Caki2 (cell line): Measurements from ENCODE around the gene PRSS12. TPM values are rescaled to one million over a fixed set of nuclear protein-coding genes. Genes with fewer than 3 reads are reported as not detected.
"Not testable (repeated sequence)": the region's sequence is repeated elsewhere in the genome, so short reads cannot be mapped to it uniquely, and the experiment has no call there.

Experiments
- DNase-seq: peaks from one replicate; pipeline ENCODE4 v3.0.0-alpha.2; 2015; ENCODE audit warnings: low read depth
- in situ Hi-C: cut with HindIII; loops from 2 replicates; pipeline ENCODE4 v1.10.0; 2016; ENCODE audit warnings: low sequenced_read_pairs, low pct_unique_long_range_greater_than_20kb, mixed read lengths
- total RNA-seq: library from RNA; depleted of rRNA; stranded (reverse); fragments of >200 nt; shearing (Covaris generic); gene quantifications from 2 replicates; pipeline ENCODE4 v1.2.3, GENCODE V29; 2014; ENCODE audit warnings: low replicate concordance

Gene PRSS12
- total RNA-seq, 1 experiment from 2014 or later: 0.68 TPM

DNA sequence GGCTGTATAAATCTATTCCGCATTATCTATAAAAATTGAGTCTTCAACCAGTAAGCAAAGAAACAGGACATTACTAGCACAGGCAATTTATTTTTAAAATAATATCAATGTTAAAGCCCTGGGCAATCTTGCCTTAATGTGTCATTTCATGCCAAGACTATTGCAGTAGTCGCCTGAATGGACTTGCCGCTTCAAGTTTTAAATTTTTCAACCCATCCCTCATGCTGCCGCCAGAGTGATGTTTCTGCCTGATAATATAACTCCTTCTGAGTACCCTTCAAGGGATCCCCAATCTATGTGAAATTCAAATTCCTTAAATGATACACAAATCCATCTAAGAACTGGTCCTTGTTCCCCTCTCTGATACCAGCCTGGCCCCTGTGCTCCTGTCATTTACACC, 66.9 kb downstream of the PRSS12 start:
- DNase-seq: no peak
- in situ Hi-C loops: no loop called here

DNA sequence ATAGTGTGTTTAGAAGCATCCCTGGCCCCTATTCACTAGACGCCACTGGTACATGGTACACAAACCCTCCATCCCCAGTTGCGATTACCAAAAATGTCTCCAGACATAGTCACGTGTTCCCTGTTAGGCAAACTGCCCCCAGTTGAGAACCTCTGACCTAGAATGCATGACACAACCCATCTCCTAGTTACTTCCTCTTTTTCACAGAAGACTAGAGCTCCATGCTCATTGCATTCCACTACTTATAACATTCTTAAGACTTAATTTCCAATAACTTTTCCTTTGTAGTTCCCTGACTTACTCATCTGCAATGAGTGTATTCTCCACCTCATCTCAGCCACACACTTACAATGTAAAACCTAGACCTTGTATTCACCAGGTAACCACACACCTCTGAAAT, 68.6 kb downstream of the PRSS12 start:
- in situ Hi-C loops: no loop called here
- DNase-seq: no peak

DNA sequence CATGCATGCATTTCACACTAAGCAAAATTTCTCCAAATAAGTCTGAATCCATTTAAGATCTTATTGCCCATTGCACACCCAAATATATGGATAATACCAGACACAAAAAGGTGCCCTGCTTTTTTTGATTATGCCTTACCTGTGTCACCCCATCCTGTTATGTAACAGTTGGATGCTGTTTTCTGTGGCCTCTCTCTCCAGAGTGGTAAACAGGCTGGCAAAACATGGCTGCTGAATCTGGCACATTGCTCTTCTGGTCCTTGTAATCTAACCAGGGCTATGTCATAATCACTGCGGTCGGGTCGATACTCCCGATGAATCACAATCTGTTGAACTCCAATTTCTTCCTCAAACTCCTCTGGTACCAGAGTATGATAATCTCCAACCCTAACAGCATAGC, 70.1 kb downstream of the PRSS12 start:
- DNase-seq: no peak
- in situ Hi-C loops: no loop called here

DNA sequence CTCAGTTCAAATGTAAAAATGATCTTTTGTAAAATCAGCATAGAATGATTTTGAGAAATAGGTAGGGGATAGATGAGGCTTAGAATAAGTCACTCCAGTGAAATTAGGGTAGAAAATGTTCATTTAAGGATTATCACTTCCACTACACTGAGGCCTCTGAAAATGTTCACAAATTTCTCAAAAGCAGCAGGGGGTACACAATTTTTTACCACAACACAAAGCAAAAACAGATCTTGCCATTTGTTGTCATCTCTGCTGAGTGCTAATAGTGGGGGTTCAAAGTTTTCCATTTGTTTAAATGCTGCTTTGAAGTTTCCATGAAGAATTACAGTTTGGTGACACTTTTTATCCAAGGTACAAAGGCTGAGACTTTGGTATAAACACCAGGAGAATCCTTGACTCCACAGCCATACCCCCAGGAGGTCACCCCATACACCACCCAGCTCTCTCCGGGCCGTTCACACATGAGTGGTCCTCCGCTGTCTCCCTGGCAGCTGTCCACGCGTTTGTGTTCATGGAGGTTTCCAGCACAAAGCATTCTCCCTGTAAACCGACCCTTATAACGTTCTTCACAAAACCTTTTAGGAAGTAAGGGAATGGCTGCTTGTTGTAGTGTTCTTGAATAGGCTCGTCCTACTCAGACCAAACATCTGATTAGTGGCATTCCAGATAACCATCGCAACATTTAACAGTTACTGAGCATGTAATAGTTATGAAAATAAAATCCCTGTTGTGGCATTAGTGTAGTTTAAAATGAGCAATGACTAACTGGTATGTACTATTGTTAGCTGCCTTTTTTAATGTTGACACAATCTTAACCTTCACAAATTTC, 71.0 kb downstream of the PRSS12 start:
- in situ Hi-C loops: no loop called here
- DNase-seq: peak; percentile 54

DNA sequence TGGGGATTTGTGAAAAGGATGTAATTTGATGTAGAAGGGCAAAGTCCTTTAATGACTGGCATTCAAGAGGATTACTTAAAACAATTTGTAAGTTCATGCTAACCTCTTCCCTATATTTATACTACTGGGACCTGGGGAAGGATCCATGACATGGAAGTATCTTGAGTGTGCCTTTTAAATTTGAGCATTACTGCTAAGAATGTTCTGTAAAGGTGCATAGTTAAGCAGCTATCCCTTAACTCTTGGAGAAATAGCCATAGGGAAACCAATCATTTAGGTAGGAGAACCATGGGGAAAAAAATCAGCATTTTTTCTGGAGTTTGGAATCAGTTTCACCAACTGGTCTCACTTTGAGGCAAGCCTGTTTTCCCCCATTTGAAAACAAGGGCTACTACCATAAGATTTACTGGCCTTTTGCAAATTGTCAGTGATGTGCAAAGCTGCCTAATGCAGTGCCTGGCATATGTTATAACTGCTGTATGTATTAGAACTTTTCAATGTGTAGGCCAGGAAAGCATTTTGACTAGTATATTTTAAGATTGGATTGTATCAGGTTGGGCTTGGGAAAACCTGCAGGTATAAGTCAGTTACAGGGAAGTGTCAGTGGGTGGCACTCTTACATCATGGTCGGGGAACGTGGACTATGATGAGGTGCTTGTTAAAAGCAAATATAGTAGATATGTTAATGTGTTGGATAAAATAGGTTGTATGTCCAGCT, 72.1 kb downstream of the PRSS12 start:
- in situ Hi-C loops: no loop called here
- peak; percentile 57 for DNase-seq

DNA sequence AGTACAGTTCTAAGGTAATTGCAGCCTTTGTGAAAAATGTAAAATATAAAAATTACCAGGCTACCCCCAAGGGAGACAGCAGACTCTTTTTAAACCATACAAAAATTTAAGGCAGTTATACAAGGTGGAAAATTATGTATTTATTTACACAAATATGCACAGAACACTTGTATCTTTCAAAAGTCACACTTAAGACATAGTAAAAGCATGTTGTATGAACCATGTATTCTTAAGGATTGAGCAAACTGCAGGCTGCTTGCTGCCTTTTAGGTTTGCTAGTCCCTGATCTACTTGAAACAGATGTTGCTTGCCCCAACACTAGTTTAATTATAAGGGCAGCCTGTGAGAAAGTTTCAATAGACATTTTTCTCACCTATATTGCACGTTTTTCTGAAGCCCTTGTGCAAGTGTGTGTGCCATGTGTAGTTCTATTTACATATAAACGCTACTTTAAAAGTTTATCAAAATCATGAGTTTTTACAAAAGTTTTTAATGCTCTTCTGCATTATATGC, 72.8 kb downstream of the PRSS12 start:
- no peak for DNase-seq
- in situ Hi-C loops: no loop called here

DNA sequence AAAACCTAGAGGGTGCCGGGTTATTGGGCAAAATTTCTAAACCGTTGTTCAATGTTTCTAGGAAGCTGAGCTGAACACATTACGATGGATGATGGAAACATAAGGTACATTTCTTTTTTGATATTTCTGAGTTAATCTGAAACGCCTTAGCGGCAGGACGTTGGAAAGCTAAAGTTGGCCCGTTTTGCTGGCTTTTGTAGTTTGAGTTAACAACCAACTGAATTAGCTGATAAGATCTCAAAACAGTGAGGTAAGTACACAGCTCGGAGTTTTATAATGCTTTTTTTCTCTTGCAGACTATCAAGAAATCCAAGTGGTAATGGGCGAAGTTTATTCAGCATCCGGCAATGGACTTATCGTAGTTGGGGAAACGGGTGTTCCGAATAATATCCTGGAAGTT, 73.5 kb downstream of the PRSS12 start:
- in situ Hi-C loops: no loop called here

DNA sequence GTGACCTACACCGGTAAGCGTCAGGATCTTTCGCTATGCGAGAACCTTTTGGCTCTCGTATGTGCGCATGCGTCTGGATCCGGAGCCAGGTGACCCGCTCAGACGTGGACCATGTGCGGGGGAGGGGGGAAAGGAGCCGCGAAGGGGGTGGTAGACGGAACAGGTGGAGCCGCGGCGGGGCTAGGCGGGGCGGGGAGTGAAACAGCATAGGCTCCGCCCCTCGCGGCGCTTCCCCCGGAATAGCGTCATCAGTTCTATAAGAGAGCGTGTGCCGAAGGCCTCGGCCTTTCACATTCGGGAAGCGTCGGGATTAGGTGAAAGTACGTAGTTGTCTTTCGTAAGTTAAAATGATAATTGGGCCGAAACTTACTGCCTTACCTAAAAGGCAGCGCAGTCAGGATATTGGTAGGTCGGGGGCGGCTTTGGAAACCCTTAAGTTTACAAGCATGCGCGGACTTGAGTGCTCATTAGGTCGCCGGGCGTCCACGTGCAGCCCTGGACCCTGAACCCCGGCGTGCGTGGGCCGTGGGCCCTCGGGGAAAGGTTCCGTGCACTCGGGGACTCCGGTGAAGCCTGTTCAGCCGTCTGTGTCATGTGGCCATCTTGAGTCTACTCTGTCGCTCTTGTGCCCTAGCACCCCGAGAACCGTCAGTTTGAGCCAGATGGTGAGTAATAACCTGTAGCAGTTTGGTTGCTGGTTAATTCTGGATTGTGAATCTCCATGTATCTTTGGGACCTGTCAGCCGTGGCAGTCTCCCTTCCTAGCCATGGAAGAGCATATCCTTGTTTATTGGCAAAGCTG, 74.1 kb downstream of the PRSS12 start:
- peak; percentile 91 for DNase-seq
- in situ Hi-C loops: no loop called here

More for the DNA sequence above, 73.5 kb downstream of the PRSS12 start:
- no peak for DNase-seq

DNA sequence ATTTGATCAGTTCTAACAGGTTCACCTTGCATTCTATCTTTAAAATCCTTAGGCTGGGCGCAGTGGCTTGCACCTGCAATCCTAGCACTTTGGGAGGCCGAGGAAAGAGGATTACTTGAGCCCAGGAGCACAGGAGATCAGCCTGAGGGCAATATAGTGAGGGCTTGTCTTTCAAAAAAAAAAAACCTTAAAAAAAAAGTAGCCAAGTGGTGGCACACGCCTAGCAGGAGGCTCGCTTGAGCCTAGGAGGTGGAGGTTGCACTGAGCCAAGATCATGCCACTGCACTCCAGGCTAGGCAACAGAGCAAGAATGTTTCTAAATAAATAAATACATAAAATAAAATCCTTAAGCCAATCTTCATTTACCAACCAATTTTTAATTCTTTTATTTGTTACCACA, 75.6 kb downstream of the PRSS12 start:
- no peak for DNase-seq
- in situ Hi-C loops: no loop called here

DNA sequence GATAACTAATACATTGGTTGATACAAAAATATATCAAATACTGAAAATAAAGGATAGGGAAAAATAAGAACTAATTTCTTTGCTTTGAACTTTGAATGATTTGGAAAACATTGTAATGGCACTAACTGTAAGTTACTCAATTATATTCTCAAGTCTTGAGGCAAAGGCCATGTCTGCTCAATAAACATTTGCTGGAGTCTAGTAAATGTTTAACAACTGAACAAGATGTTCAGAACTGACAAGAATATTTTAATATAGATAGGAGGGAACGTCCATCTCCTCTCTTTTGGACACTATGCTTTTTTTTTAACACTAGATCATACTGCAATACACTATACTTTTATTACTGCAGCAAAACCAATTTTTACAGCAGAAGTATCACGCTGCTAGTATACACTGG, 76.2 kb downstream of the PRSS12 start:
- in situ Hi-C loops: no loop called here

DNA sequence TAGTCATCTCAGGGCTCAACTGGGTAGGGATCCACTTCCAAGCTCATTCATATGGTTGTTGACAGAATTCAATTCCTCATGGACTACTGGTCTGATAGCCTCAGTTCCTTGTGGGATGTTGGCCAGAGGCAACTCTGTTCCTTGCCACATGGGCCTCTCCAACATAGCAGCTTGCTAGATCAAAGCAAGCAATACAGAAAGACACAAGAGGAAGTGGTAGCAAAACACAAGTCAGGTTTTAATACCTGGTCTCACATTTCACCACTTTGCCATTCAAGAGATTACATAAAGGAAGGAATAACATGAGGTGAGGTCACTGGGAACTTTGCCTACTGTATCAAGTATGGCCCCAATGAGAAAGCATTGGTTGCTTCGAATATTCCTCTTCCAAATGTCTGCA, 79.2 kb downstream of the PRSS12 start:
- in situ Hi-C loops: no loop called here
- DNase-seq: no peak

More for the DNA sequence above, 76.2 kb downstream of the PRSS12 start:
- no peak for DNase-seq

DNA sequence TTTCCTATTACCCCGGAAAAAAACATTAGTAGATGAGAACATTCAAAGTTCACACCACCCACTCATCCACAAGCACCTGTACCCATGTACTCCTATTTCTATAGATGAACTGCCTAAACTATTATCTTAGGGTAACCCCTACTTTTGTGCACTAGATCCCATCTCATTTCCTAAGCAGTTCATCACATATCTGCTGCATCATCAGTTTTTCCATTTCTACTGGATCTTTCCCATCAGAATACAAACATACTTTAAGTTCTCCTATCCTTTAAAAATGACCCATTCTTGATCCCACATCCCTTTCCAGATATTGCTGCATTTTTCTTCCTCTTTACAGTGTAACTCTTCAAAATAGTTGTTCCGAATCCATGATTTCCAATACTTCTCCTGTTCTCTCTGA, 81.0 kb downstream of the PRSS12 start:
- DNase-seq: no peak
- in situ Hi-C loops: no loop called here

DNA sequence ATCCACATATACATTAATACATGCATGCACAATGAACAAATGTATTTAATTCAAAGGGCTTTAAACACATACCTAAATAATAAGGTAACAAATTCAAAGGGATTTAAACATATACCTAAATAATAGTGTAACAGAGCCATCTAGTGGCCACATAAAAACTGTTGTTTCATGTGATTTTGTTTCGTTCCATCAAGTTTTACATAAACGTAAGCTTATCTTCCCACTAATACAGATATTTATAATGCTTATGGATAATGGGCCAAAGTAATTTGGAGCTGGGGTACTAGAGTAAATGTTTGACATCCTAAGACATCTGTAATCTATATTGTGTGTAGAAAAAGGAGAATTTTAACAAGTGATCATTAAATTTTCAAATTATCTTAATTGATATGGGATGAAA, 82.3 kb downstream of the PRSS12 start:
- in situ Hi-C loops: no loop called here
- peak; percentile 26 for DNase-seq

DNA sequence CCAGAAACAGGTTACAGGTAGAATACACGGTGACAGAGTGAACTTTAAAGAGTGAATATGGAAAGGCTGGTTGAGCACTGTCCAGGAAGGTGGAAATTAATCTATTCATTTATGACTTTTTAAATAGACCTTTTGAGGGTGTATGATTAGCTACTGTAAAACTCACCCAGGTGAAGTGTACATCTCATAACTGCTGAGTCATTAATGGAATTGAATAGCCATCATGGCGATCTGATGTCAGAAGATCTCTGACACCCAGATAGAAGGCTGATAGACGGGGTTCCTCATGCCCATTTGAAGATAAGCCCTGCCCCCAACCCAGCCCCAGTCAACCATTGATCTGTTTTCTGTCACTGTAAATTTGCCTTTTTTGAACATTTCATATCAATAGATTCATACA, 84.0 kb downstream of the PRSS12 start:
- no peak for DNase-seq
- in situ Hi-C loops: no loop called here

DNA sequence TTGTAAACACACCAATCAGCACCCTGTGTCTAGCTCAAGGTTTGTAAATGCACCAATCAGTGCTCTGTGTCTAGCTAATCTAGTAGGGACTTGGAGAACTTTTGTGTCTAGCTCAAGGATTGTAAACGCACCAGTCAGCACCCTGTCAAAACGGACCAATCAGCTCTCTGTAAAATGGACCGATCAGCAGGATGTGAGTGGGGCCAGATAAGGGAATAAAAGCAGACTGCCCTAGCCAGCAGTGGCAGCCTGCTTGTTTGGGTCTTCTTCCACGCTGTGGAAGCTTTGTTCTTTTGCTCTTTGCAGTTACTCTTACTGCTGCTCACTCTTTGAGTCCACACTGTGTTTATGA, 86.7 kb downstream of the PRSS12 start:
- in situ Hi-C loops, DNase-seq: not testable (repeated sequence)

DNA sequence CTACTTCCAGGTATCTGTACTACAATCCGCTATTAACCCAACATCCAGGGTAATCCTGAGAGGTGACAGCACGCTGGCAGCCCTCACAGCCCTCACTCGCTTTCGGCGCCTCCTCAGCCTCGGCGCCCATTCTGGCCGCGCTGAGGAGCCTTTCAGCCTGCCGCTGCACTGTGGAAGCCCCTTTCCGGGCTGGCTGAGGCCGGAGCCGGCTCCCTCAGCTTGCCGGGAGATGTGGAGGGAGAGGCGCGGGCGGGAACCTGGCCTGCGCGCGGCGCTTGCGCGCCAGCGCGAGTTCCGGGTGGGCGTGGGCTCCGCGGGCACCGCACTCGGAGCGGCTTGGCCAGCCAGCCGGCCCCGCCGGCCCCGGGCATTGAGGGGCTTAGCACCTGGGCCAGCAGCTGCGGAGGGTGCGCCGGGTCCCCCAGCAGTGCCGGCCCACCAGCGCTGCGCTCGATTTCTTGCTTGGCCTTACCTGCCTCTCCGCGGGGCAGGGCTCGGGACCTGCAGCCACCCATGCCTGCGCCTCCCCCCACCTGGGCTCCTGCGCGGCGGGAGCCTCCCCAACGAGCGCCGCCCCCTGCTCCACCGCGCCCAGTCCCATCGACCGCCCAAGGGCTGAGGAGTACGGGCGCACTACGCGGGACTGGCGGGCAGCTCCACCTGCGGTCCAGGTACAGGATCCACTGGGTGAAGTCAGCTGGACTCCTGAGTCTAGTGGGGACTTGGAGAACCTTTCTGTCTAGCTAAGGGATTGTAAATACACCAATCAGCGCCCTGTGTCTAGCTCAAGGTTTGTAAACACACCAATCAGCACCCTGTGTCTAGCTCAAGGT, 87.3 kb downstream of the PRSS12 start:
- in situ Hi-C loops: no loop called here
- peak; percentile 79 for DNase-seq

DNA sequence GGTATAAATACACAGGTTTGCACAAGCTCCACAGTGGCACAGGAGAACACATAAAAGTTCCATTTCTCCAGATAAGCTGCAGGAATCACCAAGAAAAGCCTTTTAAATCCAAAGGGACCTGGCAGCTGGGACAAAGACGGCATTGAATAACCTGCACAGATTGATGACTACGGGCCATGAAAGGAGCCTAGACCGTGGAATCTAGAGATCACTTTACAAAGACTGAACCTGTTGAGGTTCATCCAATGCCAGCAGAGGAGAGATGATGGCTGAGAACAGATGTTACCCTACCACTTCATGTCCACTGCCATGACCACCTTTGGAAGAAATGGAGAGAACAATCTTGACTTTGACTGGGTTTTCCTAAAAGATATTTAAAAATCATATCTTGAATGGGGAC, 88.7 kb downstream of the PRSS12 start:
- DNase-seq: no peak
- in situ Hi-C loops: no loop called here

DNA sequence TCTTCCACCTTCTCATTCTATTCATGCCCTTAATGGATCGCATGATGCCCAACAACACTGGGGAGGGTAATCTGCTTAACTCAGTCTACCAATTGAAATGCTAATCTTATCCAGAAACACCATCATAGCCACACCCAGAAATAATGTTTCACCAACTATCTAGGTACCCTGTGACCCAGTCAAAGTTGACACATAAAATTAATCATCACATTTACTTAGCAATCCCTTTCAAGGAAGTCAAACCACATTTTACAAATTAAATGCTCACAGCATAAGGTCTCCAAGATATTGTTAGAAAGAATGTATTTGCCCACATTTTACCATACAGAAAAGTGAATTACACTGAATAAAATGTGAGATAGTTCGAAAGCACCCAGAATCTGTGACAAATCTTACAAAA, 92.5 kb downstream of the PRSS12 start:
- in situ Hi-C loops: no loop called here
- no peak for DNase-seq
